ENCODE measurements around the gene UGGT2.
"Not testable (repeated sequence)": the region's sequence is repeated elsewhere in the genome, so short reads cannot be mapped to it uniquely, and the experiment has no call there.

Gene UGGT2

DNA sequence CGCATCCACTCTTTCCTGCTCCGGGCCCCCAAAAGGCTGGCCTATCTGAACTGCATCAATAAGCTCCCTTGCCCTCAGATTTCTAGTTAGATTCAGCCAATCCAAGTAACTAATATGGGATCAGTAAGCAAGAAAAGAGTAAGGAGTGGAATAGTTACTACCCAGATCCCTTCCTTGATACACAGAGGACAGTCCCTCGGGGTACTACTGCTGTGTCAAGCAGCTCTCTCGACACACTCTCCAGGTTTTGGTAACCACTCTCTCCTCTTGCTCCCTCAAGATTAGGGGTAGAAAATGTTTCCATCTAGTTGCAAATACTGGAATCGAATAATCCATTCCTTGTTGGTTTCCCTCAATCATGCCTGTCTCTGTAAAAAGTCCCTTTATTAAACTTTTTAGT, 65.4 kb downstream of the UGGT2 start:
- no peak overlapping the region for H3K4me3 ChIP-seq

GRCh38 chr13:95982144-95982543, 71.1 kb downstream of the UGGT2 start:
- Histone ChIP-seq H3K4me3 (no peak overlapping the region), H3K27ac (no peak overlapping the region)

More for the DNA sequence above, 65.4 kb downstream of the UGGT2 start:
- no peak overlapping the region for H3K27ac ChIP-seq

DNA sequence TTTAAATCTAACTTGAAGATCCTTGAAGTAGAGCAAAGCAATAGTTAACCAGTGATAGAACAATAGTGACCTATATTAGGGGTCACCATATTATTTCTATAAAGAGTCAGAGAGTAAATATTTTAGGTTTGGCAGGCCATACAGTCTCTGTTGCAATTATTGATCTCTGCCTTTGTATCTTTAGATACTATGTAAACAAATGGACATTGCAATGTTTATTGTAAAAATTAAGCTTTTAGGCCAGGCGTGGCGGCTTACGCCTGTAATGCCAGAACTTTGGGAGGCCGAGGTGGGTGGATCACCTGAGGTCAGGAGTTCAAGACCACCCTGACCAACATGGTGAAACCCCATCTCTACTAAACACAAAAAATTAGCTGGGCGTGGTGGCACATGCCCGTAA, 80.5 kb downstream of the UGGT2 start:
- H3K27ac ChIP-seq = not testable (repeated sequence)

DNA sequence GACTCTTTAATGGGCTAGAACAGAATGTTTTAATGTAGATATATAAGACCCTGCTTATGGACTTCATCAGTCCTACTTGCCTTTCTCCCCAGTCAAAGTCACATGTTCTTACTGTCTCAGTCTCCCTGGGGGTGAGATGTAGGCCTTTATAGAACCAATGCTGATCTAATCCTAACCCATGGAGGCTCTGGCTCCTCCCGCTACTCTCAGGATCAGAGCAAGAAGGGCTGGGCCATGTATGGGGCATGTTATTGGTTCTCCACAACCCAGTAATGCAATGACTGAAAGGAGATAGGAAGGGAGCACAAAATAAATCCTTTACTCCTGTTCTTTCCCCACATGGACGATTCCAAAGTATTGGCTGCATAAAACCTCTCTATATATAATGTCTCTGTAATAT, 82.3 kb downstream of the UGGT2 start:
- no peak overlapping the region for H3K27ac ChIP-seq
- H3K4me3 ChIP-seq = no peak overlapping the region

More for the DNA sequence above, 80.5 kb downstream of the UGGT2 start:
- H3K4me3 ChIP-seq = not testable (repeated sequence)

DNA sequence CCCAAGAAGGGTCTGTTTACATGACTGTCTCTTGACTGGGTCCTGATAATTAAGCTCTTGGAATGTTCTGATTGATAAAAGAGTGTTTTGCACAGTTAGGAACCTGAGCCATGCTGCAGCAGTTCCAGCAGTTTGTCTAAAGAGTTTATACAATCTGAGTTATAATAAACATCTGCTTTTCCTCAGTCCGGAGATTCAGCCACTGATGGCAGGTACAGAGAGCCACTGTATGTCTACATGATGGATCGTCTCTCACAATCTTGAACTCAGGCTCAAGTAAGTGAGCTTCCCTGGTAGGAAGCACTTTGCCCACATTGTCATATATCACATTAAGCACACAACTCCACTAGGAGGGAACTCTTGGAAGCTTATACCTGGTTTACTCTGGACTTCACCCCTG, 84.3 kb downstream of the UGGT2 start:
- no peak overlapping the region for H3K4me3 ChIP-seq
- no peak overlapping the region for H3K27ac ChIP-seq

DNA sequence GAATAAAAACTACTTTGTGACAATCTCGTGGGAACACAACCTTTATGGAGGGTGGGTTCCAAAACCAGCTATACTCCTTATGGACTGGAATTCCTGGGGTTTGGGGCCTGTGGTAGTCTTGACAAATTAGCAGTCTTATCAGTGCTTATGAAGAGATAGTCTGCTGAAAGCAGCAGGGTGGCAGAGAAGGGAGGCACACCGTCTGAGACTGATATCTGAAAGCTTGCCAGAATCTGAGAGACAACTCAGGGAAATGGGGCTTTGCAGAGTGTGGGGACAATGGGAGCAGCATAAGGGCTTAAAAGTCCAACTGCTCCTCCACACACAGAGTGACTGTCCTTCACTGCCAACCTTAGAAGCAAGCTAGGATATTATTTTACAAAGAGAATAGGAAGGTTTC, 95.9 kb downstream of the UGGT2 start:
- Histone ChIP-seq H3K4me3 (no peak overlapping the region), H3K27ac (no peak overlapping the region)

DNA sequence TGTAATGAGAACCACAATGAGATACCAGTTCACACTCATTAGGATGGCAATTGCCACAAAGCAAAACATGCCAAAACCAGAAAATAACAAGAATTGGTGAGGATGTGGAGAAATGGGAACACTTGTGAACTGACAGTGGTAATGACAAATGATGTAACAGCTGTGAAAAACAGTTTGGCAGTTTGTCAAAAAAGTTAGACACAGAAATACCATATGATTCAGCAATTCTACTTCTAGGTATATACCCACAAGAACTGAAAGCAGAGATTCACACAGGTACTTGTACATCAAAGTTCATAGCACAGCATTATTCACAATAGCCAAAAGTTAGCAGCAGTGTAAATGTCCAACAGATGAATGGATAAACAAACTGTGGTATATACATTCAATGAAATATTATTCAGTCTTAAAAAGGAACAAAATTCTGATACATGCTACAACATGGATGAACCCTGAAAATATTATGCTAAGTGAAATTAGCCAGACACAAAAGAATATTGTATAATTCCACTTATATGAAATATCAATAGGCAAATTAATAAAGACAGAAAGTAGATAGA, 96.5 kb downstream of the UGGT2 start:
- Histone ChIP-seq H3K4me3 (no peak overlapping the region), H3K27ac (no peak overlapping the region)

GRCh38 chr13:95955719-95956118, 97.5 kb downstream of the UGGT2 start:
- H3K27ac ChIP-seq = no peak overlapping the region
- no peak overlapping the region for H3K4me3 ChIP-seq

GRCh38 chr13:95955255-95955654, 97.9 kb downstream of the UGGT2 start:
- H3K4me3 ChIP-seq = no peak overlapping the region

GRCh38 chr13:95954266-95954665, 98.9 kb downstream of the UGGT2 start:
- H3K4me3 ChIP-seq = no peak overlapping the region

More at GRCh38 chr13:95955255-95955654, 97.9 kb downstream of the UGGT2 start:
- H3K27ac ChIP-seq = no peak overlapping the region

GRCh38 chr13:95950103-95950502, 103.1 kb downstream of the UGGT2 start:
- Histone ChIP-seq H3K4me3 (no peak overlapping the region), H3K27ac (no peak overlapping the region)

More at GRCh38 chr13:95954266-95954665, 98.9 kb downstream of the UGGT2 start:
- no peak overlapping the region for H3K27ac ChIP-seq

- H3K27ac ChIP-seq = no peak overlapping the region
- no peak overlapping the region for H3K4me3 ChIP-seq
Measured at GRCh38 chr13:95948656-95949055, 104.5 kb downstream of the UGGT2 start.

GRCh38 chr13:95937714-95938320, 115.4 kb downstream of the UGGT2 start:
- Histone ChIP-seq H3K27ac (no peak overlapping the region), H3K4me3 (no peak overlapping the region)

- Histone ChIP-seq H3K27ac (no peak overlapping the region), H3K4me3 (no peak overlapping the region)
Measured at GRCh38 chr13:95931300-95932025, 121.7 kb downstream of the UGGT2 start.

DNA sequence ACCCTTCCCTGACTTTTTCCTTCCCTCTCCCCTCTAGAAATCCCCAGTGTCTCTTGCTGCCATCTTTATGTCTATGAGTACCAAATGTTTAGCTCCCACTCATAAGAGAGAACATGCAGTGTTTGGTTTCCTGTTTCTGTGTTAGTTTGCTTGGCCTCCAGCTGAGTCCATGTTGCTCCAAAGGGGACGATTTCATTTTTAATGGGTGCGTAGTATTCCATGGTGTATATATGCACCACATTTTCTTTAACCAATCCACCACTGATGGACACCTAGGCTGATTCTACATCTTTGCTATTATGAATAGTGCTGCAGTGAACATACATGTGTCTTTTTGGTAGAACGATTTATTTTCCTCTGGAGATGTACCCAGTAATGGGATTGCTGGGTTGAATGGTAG, 123.8 kb downstream of the UGGT2 start:
- no peak overlapping the region for H3K4me3 ChIP-seq
- no peak overlapping the region for H3K27ac ChIP-seq

GRCh38 chr13:95928367-95928906, 124.8 kb downstream of the UGGT2 start:
- not testable (repeated sequence) for H3K4me3 ChIP-seq, H3K27ac ChIP-seq

GRCh38 chr13:95926231-95926630, 127.0 kb downstream of the UGGT2 start:
- no peak overlapping the region for H3K27ac ChIP-seq
- no peak overlapping the region for H3K4me3 ChIP-seq

DNA sequence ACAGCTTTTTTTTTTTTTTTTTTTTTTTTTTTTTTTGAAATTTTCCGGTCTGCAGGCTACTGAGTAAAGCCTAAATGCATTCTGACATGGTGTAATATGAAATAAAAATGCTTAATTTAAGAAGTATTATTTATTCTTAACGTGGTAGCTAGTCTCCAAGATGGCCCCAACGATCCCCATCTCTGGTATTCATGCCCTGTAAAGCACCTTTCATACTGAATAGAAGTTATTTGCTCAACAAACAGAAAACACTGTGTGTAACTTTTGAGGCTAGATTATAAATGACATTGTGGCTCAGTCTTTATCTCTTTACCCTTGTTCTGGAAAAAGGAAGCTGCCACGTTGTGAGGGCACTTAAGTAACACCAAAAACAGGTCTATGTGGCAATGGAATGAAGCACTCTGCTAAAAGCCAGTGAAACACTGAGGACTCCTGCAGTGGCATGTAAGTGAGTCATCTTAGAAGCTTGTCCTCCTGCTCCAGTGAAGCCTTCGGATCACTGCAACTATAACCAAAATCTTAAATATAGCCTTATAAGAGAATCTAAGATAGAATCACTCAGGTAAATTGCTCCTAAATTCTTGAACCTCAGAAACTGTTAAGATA, 128.7 kb downstream of the UGGT2 start:
- Histone ChIP-seq H3K4me3 (no peak overlapping the region), H3K27ac (no peak overlapping the region)

DNA sequence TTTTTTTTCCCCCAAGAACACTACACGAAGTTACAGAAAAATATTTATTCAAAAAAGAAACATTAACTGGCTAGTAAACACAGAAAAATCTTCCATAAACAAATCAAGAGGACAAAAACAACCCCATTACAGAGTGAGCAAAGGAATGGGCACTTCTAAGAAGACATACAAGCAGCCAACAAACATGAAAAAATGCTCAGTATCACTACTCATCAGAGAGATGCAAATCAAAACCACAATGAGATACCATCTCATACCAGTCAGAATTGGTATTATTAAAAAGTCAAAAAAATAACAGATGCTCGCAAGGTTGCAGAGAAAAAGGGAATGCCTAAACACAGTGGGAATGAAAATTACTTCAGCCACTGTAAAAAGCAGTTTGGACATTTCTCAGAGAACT, 131.7 kb downstream of the UGGT2 start:
- Histone ChIP-seq H3K4me3 (no peak overlapping the region), H3K27ac (no peak overlapping the region)

DNA sequence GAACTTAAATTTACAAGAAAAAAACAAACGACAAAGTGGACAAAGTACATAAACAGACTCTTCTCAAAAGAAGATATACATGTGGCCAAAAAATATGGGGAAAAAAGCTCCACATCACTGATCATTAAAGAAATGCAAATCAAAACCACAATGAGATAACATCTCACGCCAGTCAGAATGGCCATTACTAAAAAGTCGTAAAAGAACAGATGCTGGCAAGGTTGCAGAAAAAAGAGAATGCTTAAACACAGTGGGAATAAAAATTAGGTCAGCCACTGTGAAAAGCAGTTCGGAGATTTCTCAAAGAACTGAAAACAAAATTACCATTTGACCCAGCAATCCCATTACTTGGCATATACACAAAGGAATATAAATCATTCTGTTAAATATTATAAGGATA, 132.7 kb downstream of the UGGT2 start:
- Histone ChIP-seq H3K4me3 (no peak overlapping the region), H3K27ac (no peak overlapping the region)

- Histone ChIP-seq H3K4me3 (no peak overlapping the region), H3K27ac (no peak overlapping the region)
Measured at GRCh38 chr13:95918860-95919259, 134.3 kb downstream of the UGGT2 start.

Data from skin epidermis (tissue), 12 donors.